Adrenal gland (tissue), 12 donors: ENCODE data around the gene OR51M1. TPM values are rescaled to one million over a fixed set of nuclear protein-coding genes. Genes with fewer than 3 reads are reported as not detected.

Source experiments
- DNase-seq, 7 donors: peaks; one replicate each; pipeline ENCODE4 v3.0.0-alpha.2; 2019 to 2020
- H3K27ac ChIP-seq, 5 donors: fragments of 200-600 bp; sonication (generic) in 4 of 5; 1 replicate in 3 of 5; 2 replicates in 2 of 5; pipeline versions ENCODE4 v1.5.1 to v1.8.0; 2016 to 2020; ENCODE audit warnings: mild to moderate bottlenecking in 1 of 5
- H3K27me3 ChIP-seq: fragments of 200-600 bp; 2 replicates; pipeline ENCODE4 v1.8.0; 2021
- H3K36me3 ChIP-seq, 2 donors: fragments of 200-600 bp; replicated peaks in 1 of 2; 1 replicate in 1 of 2; 2 replicates in 1 of 2; pipeline versions ENCODE4 v1.5.1 to v1.8.0; 2018 to 2022
- H3K4me1 ChIP-seq, 2 donors: fragments of 200-600 bp; replicated peaks in 1 of 2; 1 replicate in 1 of 2; 2 replicates in 1 of 2; pipeline versions ENCODE4 v1.5.1 to v1.8.0; 2018 to 2021
- H3K4me3 ChIP-seq, 4 donors: fragments of 200-600 bp; sonication (generic) in 3 of 4; one replicate each; pipeline ENCODE4 v1.5.1; 2016 to 2018
- H3K9me3 ChIP-seq, 3 donors: fragments of 200-600 bp; sonication (generic) in 1 of 3; replicated peaks in 1 of 3; 1 replicate in 2 of 3; 2 replicates in 1 of 3; pipeline versions ENCODE4 v1.5.1 to v1.8.0; 2016 to 2021
- CTCF ChIP-seq, 6 experiments: fragments of 450-650 bp in 4 of 6; fragments of 200-600 bp in 2 of 6; sonication (generic) in 1 of 6; IDR thresholded peaks; 1 replicate in 5 of 6; 2 replicates in 1 of 6; pipeline versions ENCODE4 v1.5.1 to v1.8.0; 2016 to 2021; ENCODE audit warnings: antibody characterized with exemption in 6 of 6, mild to moderate bottlenecking in 2 of 6, moderate library complexity in 1 of 6
- POLR2A ChIP-seq, 2 donors: fragments of 450-650 bp; IDR thresholded peaks; one replicate each; pipeline ENCODE4 v1.6.1; 2017; ENCODE audit warnings: antibody characterized with exemption in 2 of 2, mild to moderate bottlenecking in 2 of 2, moderate library complexity in 1 of 2
- WGBS, 4 donors: extraction: QIAGEN DNeasy Blood & Tissue Kit in 2 of 4; methylation state at CpG; one replicate each; pipeline versions ENCODE4 v1.1.5 to v1.1.7; 2013 to 2017; 5-methylcytosine and 5-hydroxymethylcytosine counted together
- intact Hi-C, 2 donors: fragments of 100-400 bp; cut with DNase I; formaldehyde crosslinking; loops; one replicate each; pipeline versions ENCODE4 v1.14.1 to v1.15.0; 2022 to 2023
- polyA plus RNA-seq, 3 donors: library from polyadenylated mRNA; stranded (reverse); fragments of 200-250 nt in 2 of 3; fragments of 350-450 nt in 1 of 3; fragmentation: Illumina TruSeq in 1 of 3; extraction: RNeasy Lipid Tissue Mini Kit (QIAGEN cat#74804) in 1 of 3; gene quantifications; one replicate each; pipeline ENCODE4 v1.2.3, GENCODE V29; 2013 to 2014
- small RNA-seq, 2 donors: library from RNA; depleted of rRNA; stranded (forward); fragments of <200 nt; gene quantifications; one replicate each; pipeline ENCODE3, GENCODE V24; 2016
- total RNA-seq, 9 donors: library from RNA; depleted of rRNA in 4 of 9; stranded (reverse); fragments of >200 nt in 4 of 9; fragments of 120-200 nt in 1 of 9; fragmentation: NEBNext Ultra II Directional in 1 of 9; extraction: Animal tissue kit (Norgen Biotek cat#: 25700) in 1 of 9; gene quantifications; one replicate each; pipeline versions ENCODE4 v1.1.0 to v1.2.4, GENCODE V29; 2013 to 2023
- donor health status: healthy with polysubstance abuse.
- donor health status: Bipolar disorder and iron deficiency.
- donor health status: DM: yes; HTN: yes; CAD: no.
- donor health status: DM: no; HTN: no; CAD: no.
- donor health status: DM: no; HTN: no; CAD: no.
- donor health status: DM: yes; HTN: yes; CAD: no.

OR51M1 gene
- total and polyA plus RNA-seq, 12 donors: not detected

GRCh38 chr11:5421811-5422210 lies 38.2 kb downstream of the OR51M1 start, which contains the start of gene OR51Q1:
OR51Q1 (plus strand) TSS chr11:5422111; CDS start chr11:5422201, 90 bp downstream.
- Histone ChIP-seq H3K4me1 (no peaks in the 10 kb centered on the region), H3K36me3 (no peaks in the 10 kb centered on the region), H3K9me3 (no peaks in the 10 kb centered on the region), H3K27me3 (no peaks in the 10 kb centered on the region), H3K27ac (no peak within 1 kb of the TSS), H3K4me3 (no peak within 1 kb of the TSS)
- intact Hi-C loops: no loop called here
- no peak for DNase-seq
- no peak for TF ChIP-seq POLR2A (IDR thresholded peaks at IDR 0.05)
- no peak for TF ChIP-seq CTCF (IDR thresholded peaks at IDR 0.05)
- 67 to 84% (median 80%) methylated on average over 1 of the region's 1 CpG for WGBS, 4 donors

GRCh38 chr11:5423131-5423530 lies 39.5 kb downstream of the OR51M1 start:
- 67 to 78% (median 68%) methylated on average over 3 of the region's 3 CpGs for WGBS, 4 donors
- intact Hi-C loops: no loop called here
- no peak overlapping the region for H3K27ac ChIP-seq
- no peaks in the 10 kb centered on the region for H3K4me1 ChIP-seq
- no peaks in the 10 kb centered on the region for H3K27me3 ChIP-seq
- no peaks in the 10 kb centered on the region for H3K36me3 ChIP-seq
- TF ChIP-seq CTCF (IDR thresholded peaks at IDR 0.05) (no peak), POLR2A (IDR thresholded peaks at IDR 0.05) (no peak)
- H3K4me3 ChIP-seq: no peak overlapping the region
- DNase-seq: no peak
- H3K9me3 ChIP-seq: no peaks in the 10 kb centered on the region

- no peak for DNase-seq
- H3K27ac ChIP-seq: no peak within 1 kb of the TSS
- no peaks in the 10 kb centered on the region for H3K9me3 ChIP-seq
- H3K36me3 ChIP-seq: no peaks in the 10 kb centered on the region
- H3K4me3 ChIP-seq: no peak within 1 kb of the TSS
- H3K4me1 ChIP-seq: no peaks in the 10 kb centered on the region
- intact Hi-C loops: no loop called here
- no peak for TF ChIP-seq CTCF (IDR thresholded peaks at IDR 0.05)
- no peak for TF ChIP-seq POLR2A (IDR thresholded peaks at IDR 0.05)
- WGBS, 4 donors: 19 to 30% (median 27%) methylated on average over 2 of the region's 2 CpGs; no CpG with 5 or more reads in 1 of the 4 donors
- H3K27me3 ChIP-seq: no peaks in the 10 kb centered on the region
Measured at GRCh38 chr11:5441414-5441813, 57.8 kb downstream of the OR51M1 start, which contains the start of gene OR51I1. OR51I1 (minus strand) TSS chr11:5441514; CDS start chr11:5441514, 0 bp downstream.

Small RNA genes within 50 kb of the gene (small RNA-seq; reads per million reads assigned to genes)
- gene AC104389.3: 0 reads per million in 2 donors

Other genes with a start within 250 kb of the OR51M1 start
- not detected for gene OR52A5, start 245.5 kb upstream of the OR51M1 start, total RNA-seq
- gene OR52A5, start 245.5 kb upstream of the OR51M1 start, polyA plus RNA-seq: not detected
- not detected for gene OR52A1, start 229.1 kb upstream of the OR51M1 start, total RNA-seq
- not detected for gene OR52A1, start 229.1 kb upstream of the OR51M1 start, polyA plus RNA-seq
- gene OR51V1, start 183.1 kb upstream of the OR51M1 start, total RNA-seq: not detected
- gene OR51V1, start 183.1 kb upstream of the OR51M1 start, polyA plus RNA-seq: not detected
- 100 to 1,000 TPM in 2 of 9 donors, 10 to 100 TPM in 4, 1 to 10 TPM in 3; 1.1 to 794 (median 10.5) TPM for gene HBB, start 156.7 kb upstream of the OR51M1 start, total RNA-seq
- 10 to 100 TPM in 1 of 3 donors, 1 to 10 TPM in 2; 1.3 to 23.8 (median 8.0) TPM for gene HBB, start 156.7 kb upstream of the OR51M1 start, polyA plus RNA-seq
- gene HBD, start 149.3 kb upstream of the OR51M1 start, total RNA-seq: 1 to 10 TPM in 1 of 9 donors, under 1 TPM in 2, not detected in 6; 0.53 to 2.1 (median 0.83) TPM
- gene HBD, start 149.3 kb upstream of the OR51M1 start, polyA plus RNA-seq: not detected
- gene HBG1, start 134.0 kb upstream of the OR51M1 start, total RNA-seq: 10 to 100 TPM in 1 of 9 donors, 1 to 10 TPM in 2, not detected in 6; 3.6 to 22.7 (median 3.8) TPM
- gene HBG1, start 134.0 kb upstream of the OR51M1 start, polyA plus RNA-seq: not detected
- gene HBG2, start 129.0 kb upstream of the OR51M1 start, total RNA-seq: 1,000 to 10,000 TPM in 1 of 9 donors, 10 to 100 TPM in 2, under 1 TPM in 1, not detected in 5; 0.78 to 9,973 (median 12.5) TPM
- under 1 TPM in 1 of 3 donors, not detected in 2; 0.51 TPM for gene HBG2, start 129.0 kb upstream of the OR51M1 start, polyA plus RNA-seq
- 10 to 100 TPM in 1 of 9 donors, 1 to 10 TPM in 2, not detected in 6; 3.6 to 42.8 (median 3.7) TPM for gene HBE1, start 113.9 kb upstream of the OR51M1 start, total RNA-seq
- under 1 TPM in 2 of 3 donors, not detected in 1; 0.16 to 0.24 TPM for gene HBE1, start 113.9 kb upstream of the OR51M1 start, polyA plus RNA-seq
- under 1 TPM in 3 of 9 donors, not detected in 6; 0.28 to 0.78 (median 0.34) TPM for gene OR51B4, start 81.9 kb upstream of the OR51M1 start, total RNA-seq
- gene OR51B4, start 81.9 kb upstream of the OR51M1 start, polyA plus RNA-seq: not detected
- 1 to 10 TPM in 1 of 9 donors, under 1 TPM in 1, not detected in 7; 0.33 to 1.3 TPM for gene OR51B2, start 59.5 kb upstream of the OR51M1 start, total RNA-seq
- gene OR51B2, start 59.5 kb upstream of the OR51M1 start, polyA plus RNA-seq: not detected
- 1 to 10 TPM in 1 of 9 donors, under 1 TPM in 5, not detected in 3; 0.32 to 2.9 (median 0.53) TPM for gene OR51B5, start 40.3 kb upstream of the OR51M1 start, total RNA-seq
- under 1 TPM in 2 of 3 donors, not detected in 1; 0.16 TPM for gene OR51B5, start 40.3 kb upstream of the OR51M1 start, polyA plus RNA-seq
- not detected for gene OR51B6, start 32.3 kb upstream of the OR51M1 start, total RNA-seq
- not detected for gene OR51B6, start 32.3 kb upstream of the OR51M1 start, polyA plus RNA-seq
- not detected for gene OR51Q1, start 38.3 kb downstream of the OR51M1 start, total RNA-seq
- not detected for gene OR51Q1, start 38.3 kb downstream of the OR51M1 start, polyA plus RNA-seq
- gene OR51I1, start 57.7 kb downstream of the OR51M1 start, total RNA-seq: under 1 TPM in 3 of 9 donors, not detected in 6; 0.34 to 0.94 (median 0.61) TPM
- gene OR51I1, start 57.7 kb downstream of the OR51M1 start, polyA plus RNA-seq: not detected
- not detected for gene OR51I2, start 65.5 kb downstream of the OR51M1 start, total RNA-seq
- not detected for gene OR51I2, start 65.5 kb downstream of the OR51M1 start, polyA plus RNA-seq
- gene OR52D1, start 104.9 kb downstream of the OR51M1 start, total RNA-seq: not detected
- not detected for gene OR52D1, start 104.9 kb downstream of the OR51M1 start, polyA plus RNA-seq
- under 1 TPM in 6 of 9 donors, not detected in 3; 0.25 to 0.67 (median 0.48) TPM for gene UBQLN3, start 126.1 kb downstream of the OR51M1 start, total RNA-seq
- gene UBQLN3, start 126.1 kb downstream of the OR51M1 start, polyA plus RNA-seq: not detected
- gene UBQLNL, start 132.9 kb downstream of the OR51M1 start, total RNA-seq: 1 to 10 TPM in 3 of 9 donors, under 1 TPM in 5, not detected in 1; 0.29 to 1.4 (median 0.65) TPM
- gene UBQLNL, start 132.9 kb downstream of the OR51M1 start, polyA plus RNA-seq: 1 to 10 TPM in 2 of 3 donors, under 1 TPM in 1; 0.26 to 1.1 (median 1.0) TPM
- gene OR52H1, start 164.7 kb downstream of the OR51M1 start, total RNA-seq: 1 to 10 TPM in 2 of 9 donors, under 1 TPM in 2, not detected in 5; 0.22 to 1.6 (median 0.69) TPM
- not detected for gene OR52H1, start 164.7 kb downstream of the OR51M1 start, polyA plus RNA-seq
- gene OR52B6, start 197.1 kb downstream of the OR51M1 start, total RNA-seq: not detected
- not detected for gene OR52B6, start 197.1 kb downstream of the OR51M1 start, polyA plus RNA-seq
- 10 to 100 TPM in 1 of 9 donors, 1 to 10 TPM in 8; 2.9 to 29.3 (median 5.3) TPM for gene TRIM6, start 212.8 kb downstream of the OR51M1 start, total RNA-seq
- gene TRIM6, start 212.8 kb downstream of the OR51M1 start, polyA plus RNA-seq: 1 to 10 TPM; 2.3 to 6.0 (median 3.6) TPM
- 10 to 100 TPM in 7 of 9 donors, 1 to 10 TPM in 2; 5.9 to 22.1 (median 12.0) TPM for gene TRIM34, start 241.2 kb downstream of the OR51M1 start, total RNA-seq
- gene TRIM34, start 241.2 kb downstream of the OR51M1 start, polyA plus RNA-seq: 10 to 100 TPM in 1 of 3 donors, 1 to 10 TPM in 2; 5.0 to 11.2 (median 7.6) TPM